HepG2 (cell line): ENCODE results near the gene CRYZL1. TPM values are rescaled to one million over a fixed set of nuclear protein-coding genes. Genes with fewer than 3 reads are reported as not detected.

Experiments
- ARID3A ChIP-seq: IDR thresholded peaks from 2 replicates; pipeline ENCODE4 v1.6.1; 2012; ENCODE audit warnings: low read depth, low read length, improper control_type of control experiment
- CREB1 ChIP-seq, 2 experiments: fragments of 450-650 bp in 1 of 2; IDR thresholded peaks; 2 replicates each; pipeline ENCODE4 v1.6.1; 2016 to 2017; ENCODE audit warnings: control low read depth in 1 of 2, mild to moderate bottlenecking in 1 of 2, missing compliant biosample characterization in 1 of 2, missing genetic modification characterization in 1 of 2
- GFI1 ChIP-seq: sonication (generic); formaldehyde crosslinking; IDR thresholded peaks from 2 replicates; pipeline ENCODE4 v1.5.0; 2020; ENCODE audit warnings: missing genetic modification reagents, mild to moderate bottlenecking, borderline replicate concordance
- HMG20B ChIP-seq: conservative IDR thresholded peaks from 2 replicates; pipeline ENCODE4 v1.6.1; 2016; ENCODE audit warnings: missing genetic modification reagents, missing compliant biosample characterization
- HMGXB4 ChIP-seq, 2 experiments: sonication (generic) in 1 of 2; formaldehyde crosslinking in 1 of 2; IDR thresholded peaks; 2 replicates each; pipeline versions ENCODE4 v1.4.0 to v1.6.1; 2018 to 2020; ENCODE audit warnings: missing genetic modification reagents in 2 of 2, borderline replicate concordance in 1 of 2, low read depth in 1 of 2, mild to moderate bottlenecking in 1 of 2, missing biosample characterization in 1 of 2
- HOXA3 ChIP-seq: sonication (generic); formaldehyde crosslinking; IDR thresholded peaks from 2 replicates; pipeline ENCODE4 v1.5.0; 2020; ENCODE audit warnings: missing genetic modification reagents
- MYPOP ChIP-seq: sonication (generic); formaldehyde crosslinking; IDR thresholded peaks from 2 replicates; pipeline ENCODE4 v1.8.1; 2023; ENCODE audit warnings: mild to moderate bottlenecking, moderate library complexity, missing genetic modification reagents
- NFIC ChIP-seq: IDR thresholded peaks from 2 replicates; pipeline ENCODE4 v1.6.1; 2012; ENCODE audit warnings: mild to moderate bottlenecking, low read length, inconsistent platforms
- POGZ ChIP-seq: sonication (generic); formaldehyde crosslinking; IDR thresholded peaks from 2 replicates; pipeline ENCODE4 v1.4.0; 2020; ENCODE audit warnings: mild to moderate bottlenecking, missing genetic modification reagents
- TBX3 ChIP-seq: fragments of 450-650 bp; IDR thresholded peaks from 2 replicates; pipeline ENCODE4 v1.6.1; 2017; ENCODE audit warnings: antibody characterized with exemption, mild to moderate bottlenecking, inconsistent platforms, borderline replicate concordance
- ZNF12 ChIP-seq: sonication (generic); formaldehyde crosslinking; IDR thresholded peaks from 2 replicates; pipeline ENCODE4 v1.5.0; 2020; ENCODE audit warnings: missing genetic modification reagents
- ZNF580 ChIP-seq: IDR thresholded peaks from 2 replicates; pipeline ENCODE4 v1.6.1; 2016; ENCODE audit warnings: low read depth, borderline replicate concordance
- ZNF646 ChIP-seq: sonication (generic); formaldehyde crosslinking; IDR thresholded peaks from 2 replicates; pipeline ENCODE4 v1.9.0; 2021; ENCODE audit warnings: mild to moderate bottlenecking, missing genetic modification reagents
- ZNF652 ChIP-seq: IDR thresholded peaks from 2 replicates; pipeline ENCODE4 v1.6.1; 2016; ENCODE audit warnings: low read depth, borderline replicate concordance
- polyA plus RNA-seq, 8 experiments: library from polyadenylated mRNA; depleted of rRNA in 3 of 8; stranded (reverse) in 7 of 8; unstranded in 1 of 8; fragments of >200 nt; fragmentation: Illumina TruSeq in 4 of 8; extraction: Trizol in 4 of 8; gene quantifications; 2 replicates each; pipeline versions ENCODE4 v1.2.1 to v1.2.3, GENCODE V29; 2011 to 2016; ENCODE audit warnings: low read depth in 4 of 8, missing spikeins in 1 of 8, mixed read lengths in 1 of 8; ENCODE audit not compliant: insufficient read depth in 1 of 8
- total RNA-seq, 5 experiments: library from RNA; depleted of rRNA; stranded (reverse); fragments of >200 nt; fragmentation: Illumina TruSeq; extraction: Trizol; gene quantifications; 2 replicates each; pipeline ENCODE4 v1.2.3, GENCODE V29; 2016; ENCODE audit warnings: low read depth in 1 of 5

The CRYZL1 gene
- total and polyA plus RNA-seq, 2 of the 13 experiments (the other 11 are each of a cell fraction or from before 2014, with no cell fraction given): 20.3 to 27.7 TPM

- TF ChIP-seq ZNF646 (CRISPR knock-in tag) (0 out of 2 replicates have a peak, but pooled peaks have one; percentile 34), ZNF12 (peak; percentile 76), ARID3A (peak; percentile 89), CREB1 (IDR thresholded peaks at IDR 0.05) (peak; percentile 48; the same call in 1 of the 2 replicates), CREB1 (CRISPR knock-in tag; IDR thresholded peaks at IDR 0.05) (peak; percentile 76), HOXA3 (CRISPR knock-in tag) (peak; percentile 60; the same call in 1 of the 2 replicates), POGZ (CRISPR knock-in tag) (peak; percentile 31; the same call in 1 of the 2 replicates), HMG20B (CRISPR knock-in tag) (peak; percentile 91), HMGXB4 (CRISPR knock-in tag; IDR thresholded peaks at IDR 0.05; ENCODE audit: borderline replicate concordance in 1 of 2, low read depth in 1 of 2) (peak in 1 of 2 experiments; percentile 66; a peak in 1 of 4 replicates), TBX3 (peak; percentile 79; the same call in 1 of the 2 replicates), ZNF652 (CRISPR knock-in tag) (peak; percentile 16; the same call in 1 of the 2 replicates), NFIC (peak; percentile 60; the same call in 1 of the 2 replicates), GFI1 (CRISPR knock-in tag) (peak; percentile 81), ZNF580 (peak; percentile 43; the same call in 1 of the 2 replicates), MYPOP (CRISPR knock-in tag) (peak; percentile 35; the same call in 1 of the 2 replicates)
These were observed 64.8 kb downstream of the CRYZL1 start (continued) for GRCh38 chr21:33576741-33577141.
